Nephron (organoid): ENCODE results near the gene WFIKKN1.
A peak's percentile ranks its signal among the peaks of the same experiment; 100 is the strongest.

Experiments
- H3K27ac Mint-ChIP-seq, 3 experiments: 2 replicates each; pipeline ENCODE4 v1.8.0; 2020; ENCODE audit warnings: mixed read lengths in 3 of 3, mild to moderate bottlenecking in 2 of 3, moderate library complexity in 1 of 3
- H3K27me3 Mint-ChIP-seq: 2 replicates; pipeline ENCODE4 v1.8.0; 2021; ENCODE audit warnings: low read depth, mild to moderate bottlenecking, moderate library complexity, mixed read lengths
- H3K36me3 Mint-ChIP-seq: 2 replicates; pipeline ENCODE4 v1.8.0; 2020; ENCODE audit warnings: low read depth, mixed read lengths
- H3K4me1 Mint-ChIP-seq: 2 replicates; pipeline ENCODE4 v1.8.0; 2020; ENCODE audit warnings: mixed read lengths
- H3K4me3 Mint-ChIP-seq, 3 experiments: 2 replicates each; pipeline ENCODE4 v1.8.0; 2020; ENCODE audit warnings: mild to moderate bottlenecking in 3 of 3, mixed read lengths in 3 of 3, moderate library complexity in 2 of 3
- H3K9me3 Mint-ChIP-seq: 2 replicates; pipeline ENCODE4 v1.8.0; 2020; ENCODE audit warnings: mixed read lengths
- CTCF ChIP-seq, 3 experiments: fragments of 200-600 bp; sonication (generic); IDR thresholded peaks; one replicate each; pipeline ENCODE4 v1.5.0; 2021; ENCODE audit warnings: antibody characterized with exemption in 3 of 3; ENCODE audit not compliant: unreplicated experiment in 3 of 3

WFIKKN1 gene

DNA sequence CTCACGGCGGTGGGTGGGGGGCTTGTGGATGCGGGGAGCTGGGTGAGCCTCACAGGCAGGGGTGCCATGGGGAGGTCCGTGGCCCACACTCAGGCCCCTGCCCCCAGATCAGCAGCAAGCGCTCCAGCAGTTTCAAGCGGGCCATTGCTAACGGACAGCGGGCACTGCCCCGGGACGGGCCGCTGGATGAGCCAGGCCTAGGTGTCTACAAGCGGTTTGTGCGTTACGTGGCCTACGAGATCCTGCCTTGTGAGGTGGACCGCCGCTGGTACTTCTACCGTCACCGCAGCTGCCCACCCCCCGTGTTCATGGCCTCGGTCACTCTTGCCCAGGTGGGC is 45.7 kb downstream of the WFIKKN1 start:
- no peak overlapping the region for H3K4me3 Mint-ChIP-seq
- no peaks in the 10 kb centered on the region for H3K9me3 Mint-ChIP-seq
- H3K4me1 Mint-ChIP-seq = no peaks in the 10 kb centered on the region
- peaks cover 6% of the 10 kb centered on the region for H3K27me3 Mint-ChIP-seq
- H3K36me3 Mint-ChIP-seq = no peaks in the 10 kb centered on the region
- no peak overlapping the region for H3K27ac Mint-ChIP-seq
- no peak for TF ChIP-seq CTCF (IDR thresholded peaks at IDR 0.05; ENCODE audit: unreplicated experiment in 3 of 3)

GRCh38 chr16:676913-677312 is 46.1 kb downstream of the WFIKKN1 start:
- H3K4me3 Mint-ChIP-seq = no peak overlapping the region
- no peak overlapping the region for H3K27ac Mint-ChIP-seq
- no peaks in the 10 kb centered on the region for H3K36me3 Mint-ChIP-seq
- no peaks in the 10 kb centered on the region for H3K9me3 Mint-ChIP-seq
- H3K4me1 Mint-ChIP-seq = no peaks in the 10 kb centered on the region
- no peak for TF ChIP-seq CTCF (IDR thresholded peaks at IDR 0.05; ENCODE audit: unreplicated experiment in 3 of 3)
- peaks cover 6% of the 10 kb centered on the region for H3K27me3 Mint-ChIP-seq

DNA sequence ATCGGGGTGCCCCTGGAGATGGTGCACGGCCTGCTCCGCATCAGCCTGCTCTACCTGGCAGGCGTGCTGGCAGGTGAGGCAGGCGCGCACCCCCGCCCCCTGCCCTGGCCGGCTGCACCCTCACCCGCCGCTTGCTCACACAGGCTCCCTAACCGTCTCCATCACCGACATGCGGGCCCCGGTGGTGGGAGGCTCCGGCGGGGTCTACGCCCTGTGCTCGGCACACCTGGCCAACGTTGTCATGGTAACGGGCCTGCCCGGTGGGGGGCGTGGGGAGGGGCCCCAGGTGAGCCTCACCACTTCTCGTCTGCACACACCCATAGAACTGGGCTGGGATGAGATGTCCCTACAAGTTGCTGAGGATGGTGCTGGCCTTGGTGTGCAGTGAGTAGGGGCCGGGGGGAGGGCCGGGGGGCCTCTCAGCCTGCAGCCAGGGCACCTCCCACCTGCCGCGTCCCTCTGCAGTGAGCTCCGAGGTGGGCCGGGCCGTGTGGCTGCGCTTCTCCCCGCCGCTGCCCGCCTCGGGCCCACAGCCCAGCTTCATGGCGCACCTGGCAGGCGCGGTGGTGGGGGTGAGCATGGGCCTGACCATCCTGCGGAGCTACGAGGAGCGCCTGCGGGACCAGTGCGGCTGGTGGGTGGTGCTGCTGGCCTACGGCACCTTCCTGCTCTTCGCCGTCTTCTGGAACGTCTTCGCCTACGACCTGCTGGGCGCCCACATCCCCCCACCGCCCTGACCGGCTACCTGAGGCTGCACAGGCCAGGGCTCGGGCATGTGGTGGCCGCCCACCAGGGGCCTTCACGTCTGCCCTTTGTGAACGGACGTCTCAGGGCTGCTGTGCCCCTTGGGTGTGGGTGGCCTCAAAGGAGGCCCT is 46.8 kb downstream of the WFIKKN1 start:
- Mint-ChIP-seq H3K36me3 (no peaks in the 10 kb centered on the region), H3K4me3 (no peak overlapping the region)
- no peak for TF ChIP-seq CTCF (IDR thresholded peaks at IDR 0.05; ENCODE audit: unreplicated experiment in 3 of 3)

DNA sequence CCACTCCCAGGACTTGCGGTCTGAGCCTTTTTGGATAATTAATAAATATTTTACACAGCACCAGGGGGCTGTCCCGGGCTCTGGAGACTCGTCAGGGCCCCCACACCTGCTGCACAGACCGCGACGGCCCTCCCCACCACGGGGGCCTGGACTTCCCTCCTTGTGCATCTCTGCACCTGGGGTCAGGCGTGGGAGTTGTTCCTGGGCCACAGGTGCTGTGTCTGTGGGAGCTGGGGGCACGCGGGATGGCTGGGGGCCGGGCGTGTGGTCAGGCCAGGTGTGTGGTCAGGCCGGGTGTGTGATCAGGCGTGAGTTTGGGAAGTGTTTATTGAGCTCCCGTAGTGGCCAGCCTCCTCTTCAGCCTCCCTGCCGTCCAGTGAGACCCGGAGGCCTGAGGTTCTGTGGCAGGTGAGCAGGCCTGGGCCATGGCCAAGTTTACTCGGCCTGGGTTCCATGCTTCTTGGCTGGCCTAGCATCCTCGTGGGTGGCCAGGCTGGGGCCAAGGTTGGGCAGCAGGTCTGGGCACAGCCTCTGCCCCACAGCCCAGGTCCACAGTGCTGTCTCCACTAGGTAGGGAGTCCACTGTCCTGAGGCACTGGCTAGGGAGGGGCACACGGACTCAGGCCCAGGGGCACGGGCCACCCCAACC is 47.5 kb downstream of the WFIKKN1 start:
- Mint-ChIP-seq H3K4me1 (peaks cover 4% of the 10 kb centered on the region), H3K4me3 (peak overlapping the region in 2 of 3 experiments; percentile 86 to 88)

More for the DNA sequence above, 46.8 kb downstream of the WFIKKN1 start:
- Mint-ChIP-seq H3K27ac (no peak overlapping the region), H3K4me1 (peaks cover 3% of the 10 kb centered on the region), H3K9me3 (no peaks in the 10 kb centered on the region), H3K27me3 (peaks cover 6% of the 10 kb centered on the region)

DNA sequence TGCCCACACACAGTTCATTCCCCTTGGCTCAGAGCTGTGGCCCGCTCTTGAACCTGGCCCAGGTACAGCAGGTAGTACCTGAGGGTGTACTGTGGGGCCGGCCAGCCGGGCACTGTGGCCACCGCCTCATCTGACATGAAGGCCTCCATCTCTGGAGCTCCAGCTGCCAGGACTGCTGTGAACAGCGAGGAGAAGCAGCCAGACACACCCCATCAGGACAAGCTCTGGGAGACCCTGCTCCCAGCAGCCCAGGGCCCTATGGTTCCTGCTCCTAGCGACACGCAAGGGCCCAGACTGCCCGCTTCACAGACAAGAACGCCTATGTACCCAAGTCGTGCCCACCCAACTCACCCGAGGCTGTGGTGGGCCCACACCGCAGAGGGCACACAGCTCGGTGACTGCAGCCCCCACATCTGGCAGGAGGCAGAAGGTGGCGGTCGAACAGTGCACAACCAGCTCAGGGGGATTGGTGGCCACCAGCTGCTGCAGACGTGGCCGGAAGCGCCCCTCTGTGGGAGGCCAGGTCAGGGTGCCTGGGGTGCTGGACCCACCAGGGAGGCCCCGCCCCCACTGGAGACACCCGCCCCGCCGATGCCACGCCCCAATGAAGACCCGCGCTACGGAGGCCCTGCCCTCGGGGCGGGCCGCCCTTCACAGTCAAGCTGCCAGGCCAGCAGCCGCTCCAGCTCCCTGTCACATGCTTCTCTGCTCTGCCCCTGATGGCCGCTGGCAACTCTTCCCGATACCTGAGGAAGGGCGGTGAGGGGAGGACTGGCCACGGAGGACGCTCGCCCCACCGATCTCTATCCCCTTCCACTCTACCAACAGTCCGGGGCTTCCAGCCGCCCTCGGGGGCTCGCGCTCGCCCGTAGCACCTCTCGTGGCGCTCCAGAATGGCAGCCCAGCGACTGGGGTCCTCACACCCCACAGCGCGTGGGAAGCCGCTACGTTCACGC is 48.4 kb downstream of the WFIKKN1 start:
- TF ChIP-seq CTCF (IDR thresholded peaks at IDR 0.05; ENCODE audit: unreplicated experiment in 3 of 3) = no peak
- H3K9me3 Mint-ChIP-seq = no peaks in the 10 kb centered on the region

More for the DNA sequence above, 47.5 kb downstream of the WFIKKN1 start:
- no peak overlapping the region for H3K27ac Mint-ChIP-seq
- TF ChIP-seq CTCF (IDR thresholded peaks at IDR 0.05; ENCODE audit: unreplicated experiment in 3 of 3) = no peak
- peaks cover 6% of the 10 kb centered on the region for H3K27me3 Mint-ChIP-seq
- no peaks in the 10 kb centered on the region for H3K9me3 Mint-ChIP-seq
- no peaks in the 10 kb centered on the region for H3K36me3 Mint-ChIP-seq

More for the DNA sequence above, 48.4 kb downstream of the WFIKKN1 start:
- H3K4me3 Mint-ChIP-seq = peak overlapping the region; percentile 86 to 90 (median 88)
- peaks cover 6% of the 10 kb centered on the region for H3K27me3 Mint-ChIP-seq
- no peaks in the 10 kb centered on the region for H3K36me3 Mint-ChIP-seq
- H3K27ac Mint-ChIP-seq = peak overlapping the region; percentile 70 to 88 (median 85)
- peaks cover 4% of the 10 kb centered on the region for H3K4me1 Mint-ChIP-seq
